Esophagus muscularis mucosa (tissue), 4 donors: ENCODE measurements around the gene UBE2E2.

Source experiments
- CTCF ChIP-seq, 3 experiments: fragments of 200-600 bp in 2 of 3; fragments of 450-650 bp in 1 of 3; sonication (generic) in 2 of 3; IDR thresholded peaks; one replicate each; pipeline ENCODE4 v1.5.1; 2017 to 2019; ENCODE audit warnings: antibody characterized with exemption in 3 of 3, mild to moderate bottlenecking in 2 of 3, moderate library complexity in 1 of 3
- EP300 ChIP-seq: sonication (generic); formaldehyde crosslinking; IDR thresholded peaks from one replicate; pipeline ENCODE4 v1.6.1; 2017; ENCODE audit warnings: antibody characterized with exemption
- POLR2A ChIP-seq: fragments of 450-650 bp; IDR thresholded peaks from one replicate; pipeline ENCODE4 v1.6.1; 2017; ENCODE audit warnings: antibody characterized with exemption, moderate library complexity, mild to moderate bottlenecking, low read depth

- TF ChIP-seq POLR2A: no peak
- no peak for TF ChIP-seq CTCF (IDR thresholded peaks at IDR 0.05)
- no peak for TF ChIP-seq EP300
Measured at GRCh38 chr3:23276913-23277658, 74.0 kb downstream of the UBE2E2 start.
